HTERT RPE-1 (cell line): ENCODE data around the gene TOP3A.

ENCODE experiments used
- in situ Hi-C: fragments of 300-500 bp; cut with MboI; formaldehyde crosslinking; loops from 4 replicates; pipeline ENCODE4 v1.14.3; 2020; ENCODE audit warnings: low sequenced_read_pairs

Gene TOP3A

DNA sequence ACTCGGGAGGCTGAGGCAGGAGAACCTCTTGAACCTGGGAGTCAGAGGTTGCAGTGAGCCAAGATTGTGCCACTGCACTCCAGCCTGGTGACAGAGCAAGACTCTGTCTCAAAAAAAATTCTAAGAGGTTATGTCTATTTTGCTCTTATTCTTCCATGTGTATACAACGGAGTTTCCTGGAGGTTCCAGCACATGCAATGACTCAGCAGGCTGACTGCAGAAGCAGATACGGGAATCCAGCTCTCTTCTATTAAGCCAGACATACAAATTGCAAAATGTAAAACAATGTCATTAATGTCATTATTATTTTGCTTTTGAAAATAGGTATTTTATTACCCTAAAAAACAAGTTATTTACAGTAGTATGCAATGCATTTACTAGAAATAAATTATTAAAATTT lies 35.9 kb downstream of the TOP3A start:
- in situ Hi-C loops: no loop called here

DNA sequence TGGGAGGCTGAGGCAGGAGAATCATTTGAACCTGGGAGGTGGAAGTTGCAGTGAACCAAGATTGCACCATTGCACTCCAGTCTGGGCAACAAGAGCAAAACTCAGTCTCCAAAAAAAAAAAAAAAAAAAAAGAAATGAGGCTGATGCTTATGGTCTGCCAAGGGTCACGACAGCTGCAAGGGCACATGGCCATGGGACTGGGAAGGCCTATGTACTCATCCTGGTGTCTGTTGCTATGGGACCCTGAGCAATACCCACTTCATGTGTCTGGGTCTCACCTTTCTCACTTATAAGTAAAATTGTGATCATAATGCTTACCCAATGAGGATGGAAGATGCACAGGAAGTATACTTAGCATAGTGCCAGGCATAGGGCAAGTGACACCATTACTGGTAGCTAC lies 37.7 kb downstream of the TOP3A start:
- in situ Hi-C loops: no loop called here

DNA sequence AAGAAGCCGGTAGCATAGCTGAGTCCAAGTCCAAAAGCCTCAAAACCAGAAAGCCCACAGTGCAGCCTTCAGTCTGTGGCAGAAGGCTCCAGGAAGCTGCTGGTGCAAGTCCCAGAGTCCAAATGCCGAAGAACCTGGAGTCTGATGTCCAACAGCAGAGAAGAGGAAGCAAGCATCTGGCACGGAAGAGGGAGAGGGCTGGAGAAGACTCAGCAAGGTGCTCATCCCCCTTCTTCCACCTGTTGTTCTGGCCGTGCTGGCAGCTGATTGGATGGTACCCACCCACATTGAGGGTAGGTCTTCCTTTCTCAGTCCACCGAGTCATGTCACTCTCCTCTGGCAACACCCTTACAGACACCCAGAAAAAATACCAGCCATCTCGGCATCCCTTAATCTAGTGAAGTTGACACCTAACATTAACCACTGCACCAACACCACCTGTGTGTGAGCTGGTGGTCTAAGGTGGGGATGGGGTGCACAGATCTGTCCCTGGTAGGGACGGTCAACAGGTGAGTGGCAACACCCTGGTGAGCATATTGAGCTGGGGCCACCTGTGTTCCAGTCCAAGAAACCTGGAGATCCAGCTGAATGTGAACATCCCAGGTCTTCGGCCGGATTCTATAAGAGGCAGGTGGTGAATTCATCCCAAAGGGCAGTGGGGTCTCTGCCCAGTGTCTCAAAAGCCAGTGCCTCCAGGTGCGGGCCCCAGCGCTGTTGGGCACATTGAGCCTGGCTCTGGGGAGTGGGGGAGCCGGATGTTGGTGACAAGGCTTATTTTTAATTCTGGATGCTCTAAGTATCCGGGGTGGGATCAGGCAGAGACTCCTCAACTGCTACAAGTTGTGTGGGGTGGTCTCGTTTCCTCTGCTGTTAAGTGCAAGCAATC lies 44.5 kb downstream of the TOP3A start:
- in situ Hi-C loops: no loop called here

DNA sequence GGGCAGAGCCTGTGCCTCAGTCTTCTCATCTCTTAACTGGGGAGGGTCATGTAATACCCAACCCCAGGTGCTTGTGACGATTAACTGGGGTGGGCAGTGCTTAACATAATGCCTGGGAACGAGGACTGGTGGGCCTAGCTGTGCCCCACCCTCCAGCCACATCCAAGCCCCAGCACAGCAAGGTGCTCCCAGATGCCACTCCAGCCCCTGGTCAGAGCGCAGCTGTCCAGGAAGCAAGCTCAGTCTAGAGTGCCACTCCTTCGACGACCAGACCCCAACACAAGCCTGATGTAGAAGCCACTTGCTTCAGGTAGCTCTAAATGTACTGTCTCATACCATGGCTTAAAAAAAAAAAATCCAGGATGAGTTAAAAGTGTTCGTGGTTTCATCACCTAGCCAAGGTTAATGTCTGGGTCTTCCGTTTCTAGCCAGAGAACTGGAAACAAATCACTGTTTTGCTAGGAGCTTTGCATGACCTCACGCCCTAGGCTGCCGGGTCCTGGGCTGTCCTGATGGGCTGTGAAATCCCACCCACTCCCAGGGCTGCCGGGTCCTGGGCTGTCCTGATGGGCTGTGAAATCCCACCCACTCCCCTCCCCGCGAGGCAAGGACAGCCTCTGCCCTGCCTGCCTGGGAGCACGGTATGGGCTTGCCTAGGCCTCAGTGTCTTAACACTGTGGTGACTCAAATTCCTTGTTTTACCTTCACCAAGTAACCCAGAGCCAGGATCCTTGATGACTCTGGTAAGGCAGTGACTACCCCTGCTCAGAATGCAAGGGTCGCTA lies 46.7 kb downstream of the TOP3A start:
- in situ Hi-C loops: no loop called here

GRCh38 chr17:18267366-18267765 lies 47.4 kb downstream of the TOP3A start:
- in situ Hi-C loops: no loop called here

DNA sequence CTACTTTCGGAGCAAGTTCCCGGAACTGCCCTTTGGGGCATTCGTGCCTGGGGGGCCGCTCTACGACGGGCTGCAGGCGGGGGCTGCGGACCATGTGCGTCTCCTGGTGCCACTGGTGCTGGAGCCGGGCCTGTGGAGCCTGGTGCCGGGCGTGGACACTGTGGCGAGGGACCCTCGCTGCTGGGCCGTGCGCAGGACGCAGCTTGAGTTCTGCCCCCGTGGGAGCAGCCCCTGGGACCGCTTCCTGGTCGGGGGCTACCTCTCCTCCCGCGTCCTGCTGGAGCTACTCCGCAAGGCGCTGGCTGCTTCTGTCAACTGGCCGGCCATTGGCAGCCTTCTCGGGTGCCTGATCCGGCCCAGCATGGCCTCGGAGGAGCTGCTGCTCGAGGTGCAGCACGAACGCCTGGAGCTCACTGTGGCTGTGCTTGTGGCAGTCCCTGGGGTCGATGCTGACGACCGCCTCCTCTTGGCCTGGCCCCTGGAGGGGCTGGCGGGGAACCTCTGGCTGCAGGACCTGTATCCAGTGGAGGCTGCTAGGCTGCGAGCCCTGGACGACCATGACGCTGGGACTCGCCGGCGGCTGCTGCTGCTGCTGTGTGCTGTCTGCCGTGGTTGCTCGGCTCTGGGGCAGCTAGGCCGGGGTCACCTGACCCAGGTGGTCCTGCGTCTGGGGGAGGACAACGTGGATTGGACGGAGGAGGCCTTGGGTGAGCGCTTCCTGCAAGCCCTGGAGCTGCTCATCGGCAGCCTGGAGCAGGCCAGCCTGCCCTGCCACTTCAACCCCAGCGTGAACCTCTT lies 50.7 kb downstream of the TOP3A start:
- in situ Hi-C loops: no loop called here

DNA sequence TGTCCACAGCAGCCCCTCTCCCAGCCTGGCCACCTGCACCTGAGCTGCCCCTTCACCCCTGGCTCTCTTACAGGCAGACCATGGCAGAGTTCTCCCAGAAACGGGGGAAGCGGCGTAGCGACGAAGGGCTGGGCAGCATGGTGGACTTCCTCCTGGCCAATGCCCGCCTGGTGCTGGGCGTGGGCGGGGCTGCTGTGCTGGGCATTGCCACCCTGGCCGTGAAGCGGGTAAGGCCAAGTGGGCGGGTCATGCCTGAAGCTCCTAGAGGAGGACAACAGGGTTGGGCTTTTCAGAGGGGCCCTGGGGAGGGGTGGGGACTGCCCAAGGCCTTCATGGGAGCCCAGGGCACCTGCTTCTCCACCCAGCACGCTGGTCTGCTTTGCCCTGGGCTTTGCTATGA lies 52.2 kb downstream of the TOP3A start:
- in situ Hi-C loops: no loop called here

- in situ Hi-C loops: no loop called here
These were observed 52.7 kb downstream of the TOP3A start for GRCh38 chr17:18262111-18262510.

GRCh38 chr17:18261659-18262058 lies 53.1 kb downstream of the TOP3A start:
- in situ Hi-C loops: no loop called here

GRCh38 chr17:18261146-18261515 lies 53.7 kb downstream of the TOP3A start:
- in situ Hi-C loops: no loop called here

- in situ Hi-C loops: no loop called here
These were observed 54.3 kb downstream of the TOP3A start, which contains the start of gene MIEF2 for GRCh38 chr17:18260332-18261145. Gene MIEF2, plus strand, starts transcription at chr17:18260662. Its CDS starts 2,059 bp downstream, at chr17:18262721.

DNA sequence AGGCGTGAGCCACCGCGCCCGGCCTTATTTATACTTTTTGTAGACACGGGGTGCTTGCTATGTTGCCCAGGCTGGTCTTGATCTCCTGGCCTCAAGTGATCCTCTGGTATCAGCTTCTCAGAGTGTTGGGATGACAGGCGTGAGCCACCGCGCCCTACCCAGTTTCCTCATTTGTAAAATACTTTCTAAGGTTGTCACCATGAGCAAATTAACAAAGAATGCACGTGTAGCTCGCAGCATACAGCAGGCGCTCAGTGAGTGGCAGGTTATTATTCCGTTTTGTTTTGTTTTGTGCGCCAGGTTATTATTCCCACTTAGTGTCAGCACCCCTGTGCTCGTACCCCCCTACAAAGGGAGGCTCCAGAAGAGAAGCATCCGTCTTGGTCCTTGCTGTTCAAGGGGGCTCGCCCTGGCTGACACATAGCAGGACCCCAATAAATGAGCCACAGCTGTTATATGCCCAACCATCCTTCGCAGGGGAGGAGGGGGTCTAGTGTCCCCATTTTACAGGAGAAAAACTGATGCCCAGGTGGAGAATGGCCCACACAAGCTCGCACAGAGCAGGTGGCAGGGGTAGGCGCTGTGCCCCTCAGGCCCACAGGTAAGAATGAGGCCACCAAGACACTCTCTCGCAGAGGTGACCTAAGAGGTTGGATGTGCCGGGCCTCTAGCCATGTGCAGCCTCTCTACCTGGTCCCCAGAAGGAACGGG lies 55.0 kb downstream of the TOP3A start:
- in situ Hi-C loops: no loop called here

DNA sequence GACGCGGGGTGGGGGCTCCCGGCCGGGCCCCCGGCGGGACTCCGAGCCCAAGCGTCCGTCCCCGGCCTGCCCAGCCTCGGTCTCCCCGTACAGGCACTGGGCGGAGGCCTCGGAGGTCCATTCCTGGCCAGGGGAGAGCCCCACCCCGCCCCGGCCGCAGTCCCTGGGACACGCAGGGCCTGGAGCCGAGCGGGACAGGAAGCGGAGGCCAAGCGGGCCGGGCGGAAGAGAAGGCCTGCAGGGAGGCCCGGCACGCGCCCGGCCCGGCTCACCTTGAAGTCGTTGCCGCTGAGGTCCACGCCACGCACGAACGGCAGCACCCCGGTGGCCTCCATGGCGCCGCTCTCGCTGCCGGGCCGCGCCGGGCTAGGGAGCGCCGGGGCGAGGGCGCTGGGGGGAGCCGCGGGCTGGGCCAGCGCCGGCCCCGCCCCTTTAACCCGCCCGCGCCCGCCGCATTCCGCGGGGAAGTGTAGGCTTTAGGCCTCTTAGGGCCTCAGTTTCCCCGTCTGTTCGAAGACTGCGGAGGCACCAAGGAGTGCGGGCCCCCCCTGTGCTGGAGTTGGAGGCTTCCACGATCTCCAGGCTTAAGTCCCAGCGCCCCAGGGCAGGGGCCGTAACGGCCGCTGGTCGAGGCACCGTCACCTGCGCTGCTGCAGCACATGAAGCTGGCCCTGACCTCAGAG lies 56.3 kb downstream of the TOP3A start, which contains the start of gene FLII:
Gene FLII, minus strand, starts transcription at position 383 of the 683 bp plus-strand sequence. Its CDS starts 48 bp downstream, at position 335.
- in situ Hi-C loops: no loop called here

- in situ Hi-C loops: no loop called here
These were observed 56.8 kb downstream of the TOP3A start for GRCh38 chr17:18257982-18258355.

GRCh38 chr17:18257268-18257981 lies 57.4 kb downstream of the TOP3A start:
- in situ Hi-C loops: no loop called here

DNA sequence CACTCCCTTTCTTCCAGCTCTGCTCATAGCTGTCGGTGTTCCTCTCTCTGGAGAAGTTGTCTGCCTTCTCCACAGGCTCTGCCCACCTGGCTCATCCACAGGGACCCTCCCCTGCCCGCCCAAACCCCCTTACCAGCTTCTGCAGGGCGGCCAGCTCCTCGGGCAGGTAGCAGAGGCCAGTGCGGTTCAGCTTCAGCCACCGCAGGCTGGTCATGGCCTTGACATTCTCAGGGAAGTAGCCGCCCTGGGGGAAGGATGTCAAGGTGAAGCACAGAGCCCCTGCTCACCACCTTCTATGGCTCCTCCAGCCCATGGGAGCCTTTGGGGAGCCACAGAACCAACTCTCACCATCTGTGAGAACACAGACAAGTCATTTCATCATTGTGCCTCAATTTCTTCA lies 58.0 kb downstream of the TOP3A start:
- in situ Hi-C loops: no loop called here

GRCh38 chr17:18256351-18256750 lies 58.4 kb downstream of the TOP3A start:
- in situ Hi-C loops: no loop called here

- in situ Hi-C loops: no loop called here
These were observed 59.7 kb downstream of the TOP3A start for GRCh38 chr17:18254888-18255649.
